Glomerular visceral epithelial cell (primary cell): ENCODE data around the gene NAA38.

ENCODE experiments used
- DNase-seq: peaks from one replicate; pipeline ENCODE4 v3.0.0-alpha.2; 2016; ENCODE audit errors: extremely low spot score

Gene NAA38

GRCh38 chr17:7841396-7841914 lies 15.9 kb downstream of the NAA38 start:
- peak; percentile 91 for DNase-seq

- DNase-seq: no peak
Observed at GRCh38 chr17:7840875-7841274, 16.5 kb downstream of the NAA38 start.

GRCh38 chr17:7840441-7840840 lies 16.9 kb downstream of the NAA38 start:
- no peak for DNase-seq

GRCh38 chr17:7839876-7840261 lies 17.5 kb downstream of the NAA38 start:
- no peak for DNase-seq

- no peak for DNase-seq
Observed at GRCh38 chr17:7839190-7839875, 18.0 kb downstream of the NAA38 start.

- DNase-seq: peak; percentile 66
Observed at GRCh38 chr17:7838090-7839075, 19.0 kb downstream of the NAA38 start.

GRCh38 chr17:7837408-7838088 lies 19.8 kb downstream of the NAA38 start:
- DNase-seq: no peak

- peak; percentile 94 for DNase-seq
Observed at GRCh38 chr17:7836596-7837407, 20.6 kb downstream of the NAA38 start.

- DNase-seq: peak; percentile 58
Observed at GRCh38 chr17:7835814-7836595, 21.4 kb downstream of the NAA38 start.

- peak; percentile 98 for DNase-seq
Observed at GRCh38 chr17:7834957-7835813, 22.2 kb downstream of the NAA38 start.

GRCh38 chr17:7834542-7834956 lies 22.8 kb downstream of the NAA38 start:
- DNase-seq: peak; percentile 41

- DNase-seq: peak; percentile 84
Observed at GRCh38 chr17:7833795-7834541, 23.4 kb downstream of the NAA38 start, which contains the start of gene KDM6B. TSS of gene KDM6B (plus strand) at chr17:7834217. CDS start at chr17:7845555, 11,338 bp downstream.

- no peak for DNase-seq
Observed at GRCh38 chr17:7833011-7833794, 24.2 kb downstream of the NAA38 start.

- DNase-seq: no peak
Observed at GRCh38 chr17:7832431-7832830, 24.9 kb downstream of the NAA38 start.

GRCh38 chr17:7831233-7831632 lies 26.1 kb downstream of the NAA38 start:
- DNase-seq: no peak

GRCh38 chr17:7830616-7831015 lies 26.7 kb downstream of the NAA38 start:
- no peak for DNase-seq

GRCh38 chr17:7825206-7825990 lies 32.0 kb downstream of the NAA38 start:
- DNase-seq: no peak
